ENCODE results near the gene B3GAT1.

The B3GAT1 gene

DNA sequence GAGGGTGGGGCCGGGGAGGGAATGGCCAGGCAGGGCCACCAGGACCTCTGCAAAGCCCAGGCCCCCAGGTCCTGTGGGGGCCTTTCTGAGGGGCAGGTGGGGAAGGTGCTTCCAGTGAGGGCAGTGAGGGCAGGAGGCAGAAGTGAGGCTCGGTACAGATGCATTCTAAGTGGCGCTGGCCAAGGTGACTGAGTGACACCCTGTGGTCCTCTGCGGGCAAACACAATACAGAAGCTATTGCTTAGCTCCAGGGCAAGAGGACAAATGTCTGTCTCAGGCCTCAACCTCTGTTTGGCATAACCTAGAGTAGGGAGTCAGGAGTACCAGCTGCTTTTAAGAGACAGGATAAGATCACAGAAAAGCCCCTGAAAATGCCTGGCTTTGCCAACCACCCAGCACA, 31.3 kb downstream of the B3GAT1 start:
- no peaks in the 10 kb centered on the region for H3K9me3 ChIP-seq (ENCODE audit: insufficient read depth, low read length)
- no peaks in the 10 kb centered on the region for H3K36me3 ChIP-seq (replicated peaks; ENCODE audit: low read depth, low read length)
- no peak overlapping the region for H3K4me3 ChIP-seq (ENCODE audit: low read length)
- TF ChIP-seq, protein P1, sequence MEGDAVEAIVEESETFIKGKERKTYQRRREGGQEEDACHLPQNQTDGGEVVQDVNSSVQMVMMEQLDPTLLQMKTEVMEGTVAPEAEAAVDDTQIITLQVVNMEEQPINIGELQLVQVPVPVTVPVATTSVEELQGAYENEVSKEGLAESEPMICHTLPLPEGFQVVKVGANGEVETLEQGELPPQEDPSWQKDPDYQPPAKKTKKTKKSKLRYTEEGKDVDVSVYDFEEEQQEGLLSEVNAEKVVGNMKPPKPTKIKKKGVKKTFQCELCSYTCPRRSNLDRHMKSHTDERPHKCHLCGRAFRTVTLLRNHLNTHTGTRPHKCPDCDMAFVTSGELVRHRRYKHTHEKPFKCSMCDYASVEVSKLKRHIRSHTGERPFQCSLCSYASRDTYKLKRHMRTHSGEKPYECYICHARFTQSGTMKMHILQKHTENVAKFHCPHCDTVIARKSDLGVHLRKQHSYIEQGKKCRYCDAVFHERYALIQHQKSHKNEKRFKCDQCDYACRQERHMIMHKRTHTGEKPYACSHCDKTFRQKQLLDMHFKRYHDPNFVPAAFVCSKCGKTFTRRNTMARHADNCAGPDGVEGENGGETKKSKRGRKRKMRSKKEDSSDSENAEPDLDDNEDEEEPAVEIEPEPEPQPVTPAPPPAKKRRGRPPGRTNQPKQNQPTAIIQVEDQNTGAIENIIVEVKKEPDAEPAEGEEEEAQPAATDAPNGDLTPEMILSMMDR (IDR thresholded peaks at IDR 0.05; ENCODE audit: low read depth, low read length), result no peak
- no peak for TF ChIP-seq EZH2phosphoT487 (IDR thresholded peaks at IDR 0.05; ENCODE audit: low read depth)
- H4K20me1 ChIP-seq (ENCODE audit: insufficient read depth, low read length), result no peaks in the 10 kb centered on the region
- H3K79me2 ChIP-seq (ENCODE audit: low read length), result no peaks in the 10 kb centered on the region
- H3K4me1 ChIP-seq (ENCODE audit: low read length), result no peaks in the 10 kb centered on the region
- H2AFZ ChIP-seq (ENCODE audit: low read depth, low read length), result no peak overlapping the region
- no peak overlapping the region for H3K9ac ChIP-seq (ENCODE audit: low read length)
- no peak overlapping the region for H3K27ac ChIP-seq (ENCODE audit: low read length)
- peaks cover 14% of the 10 kb centered on the region; the same call in 1 of the 2 replicates for H3K27me3 ChIP-seq (ENCODE audit: low read depth, low read length)
- no peak overlapping the region for H3K4me2 ChIP-seq (ENCODE audit: low read length)

DNA sequence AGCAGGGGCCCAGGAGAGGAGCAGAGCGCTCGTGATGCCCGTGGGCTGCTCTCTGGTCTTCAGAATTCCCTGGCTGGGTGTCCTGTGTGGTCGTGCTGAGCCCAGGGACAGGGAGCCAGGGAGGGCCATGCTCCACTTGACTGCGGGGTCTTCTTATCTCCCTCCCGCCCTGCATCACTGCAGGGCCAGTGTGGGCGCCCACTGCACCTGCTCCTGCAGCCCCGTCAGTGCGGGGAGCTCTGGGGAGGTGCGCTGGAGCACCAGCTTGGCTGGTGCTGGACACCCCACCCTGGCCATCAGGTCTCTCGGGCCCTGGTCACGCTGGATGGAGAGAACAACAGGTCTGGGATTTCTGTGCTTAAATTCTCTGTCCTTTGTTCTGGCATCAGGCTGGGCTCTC, 31.8 kb downstream of the B3GAT1 start:
- Histone ChIP-seq H3K79me2 (ENCODE audit: low read length) (no peaks in the 10 kb centered on the region), H4K20me1 (ENCODE audit: insufficient read depth, low read length) (no peaks in the 10 kb centered on the region), H2AFZ (ENCODE audit: low read depth, low read length) (no peak overlapping the region), H3K4me2 (ENCODE audit: low read length) (no peak overlapping the region), H3K9ac (ENCODE audit: low read length) (no peak overlapping the region), H3K4me3 (ENCODE audit: low read length) (no peak overlapping the region), H3K4me1 (ENCODE audit: low read length) (no peaks in the 10 kb centered on the region), H3K27me3 (ENCODE audit: low read depth, low read length) (peaks cover 14% of the 10 kb centered on the region; the same call in 1 of the 2 replicates), H3K36me3 (replicated peaks; ENCODE audit: low read depth, low read length) (no peaks in the 10 kb centered on the region), H3K27ac (ENCODE audit: low read length) (no peak overlapping the region), H3K9me3 (ENCODE audit: insufficient read depth, low read length) (no peaks in the 10 kb centered on the region)
- TF ChIP-seq EZH2phosphoT487 (IDR thresholded peaks at IDR 0.05; ENCODE audit: low read depth), result no peak
- TF ChIP-seq, protein P1 (IDR thresholded peaks at IDR 0.05; ENCODE audit: low read depth, low read length), result no peak

DNA sequence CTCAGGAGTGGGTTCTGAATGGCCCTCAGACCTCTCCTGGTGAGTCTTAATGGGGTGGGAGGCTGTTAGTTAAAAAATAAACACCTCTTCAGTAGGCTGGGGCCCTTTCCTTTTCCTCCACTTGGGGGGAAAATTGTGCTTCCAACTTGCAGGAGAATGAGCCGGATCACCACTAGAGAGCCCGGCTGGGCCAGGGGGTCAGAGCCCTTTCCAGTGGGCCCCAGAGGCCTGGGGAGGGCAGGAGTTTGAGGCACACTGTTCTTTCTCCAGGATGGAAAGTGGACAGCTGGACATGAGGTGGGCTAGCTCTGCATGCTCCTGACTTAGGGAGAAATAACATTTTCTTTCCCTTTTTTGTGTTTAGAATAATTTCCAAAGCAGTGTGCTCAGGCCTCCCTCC, 32.8 kb downstream of the B3GAT1 start:
- Histone ChIP-seq H2AFZ (ENCODE audit: low read depth, low read length) (no peak overlapping the region), H3K27me3 (ENCODE audit: low read depth, low read length) (peaks cover 14% of the 10 kb centered on the region; the same call in 1 of the 2 replicates), H3K36me3 (replicated peaks; ENCODE audit: low read depth, low read length) (no peaks in the 10 kb centered on the region), H3K4me1 (ENCODE audit: low read length) (no peaks in the 10 kb centered on the region), H3K4me2 (ENCODE audit: low read length) (no peak overlapping the region), H3K9ac (ENCODE audit: low read length) (no peak overlapping the region), H3K4me3 (ENCODE audit: low read length) (no peak overlapping the region), H3K27ac (ENCODE audit: low read length) (no peak overlapping the region), H3K79me2 (ENCODE audit: low read length) (no peaks in the 10 kb centered on the region), H3K9me3 (ENCODE audit: insufficient read depth, low read length) (no peaks in the 10 kb centered on the region), H4K20me1 (ENCODE audit: insufficient read depth, low read length) (no peaks in the 10 kb centered on the region)
- no peak for TF ChIP-seq EZH2phosphoT487 (IDR thresholded peaks at IDR 0.05; ENCODE audit: low read depth)
- TF ChIP-seq, protein P1 (IDR thresholded peaks at IDR 0.05; ENCODE audit: low read depth, low read length), result no peak

GRCh38 chr11:134377876-134378275, 34.2 kb downstream of the B3GAT1 start:
- Histone ChIP-seq H3K4me1 (ENCODE audit: low read length) (no peaks in the 10 kb centered on the region), H3K9me3 (ENCODE audit: insufficient read depth, low read length) (no peaks in the 10 kb centered on the region), H3K79me2 (ENCODE audit: low read length) (no peaks in the 10 kb centered on the region), H3K36me3 (replicated peaks; ENCODE audit: low read depth, low read length) (no peaks in the 10 kb centered on the region), H3K9ac (ENCODE audit: low read length) (no peak overlapping the region), H3K4me2 (ENCODE audit: low read length) (no peak overlapping the region), H3K27ac (ENCODE audit: low read length) (no peak overlapping the region), H3K4me3 (ENCODE audit: low read length) (no peak overlapping the region), H3K27me3 (ENCODE audit: low read depth, low read length) (peaks cover 14% of the 10 kb centered on the region; the same call in 1 of the 2 replicates), H4K20me1 (ENCODE audit: insufficient read depth, low read length) (no peaks in the 10 kb centered on the region), H2AFZ (ENCODE audit: low read depth, low read length) (no peak overlapping the region)
- TF ChIP-seq, protein P1 (IDR thresholded peaks at IDR 0.05; ENCODE audit: low read depth, low read length), result no peak
- TF ChIP-seq EZH2phosphoT487 (IDR thresholded peaks at IDR 0.05; ENCODE audit: low read depth), result no peak

All from OCI-LY3 (cell line).